Activated CD8-positive, alpha-beta memory T cell treated with anti-CD3 and anti-CD28 coated beads, Interleukin-2, amount 50 U/mL, for 48 hours (primary cell): ENCODE data around the gene PHKA1.
"Not testable (repeated sequence)": the region's sequence is repeated elsewhere in the genome, so short reads cannot be mapped to it uniquely, and the experiment has no call there.

ENCODE experiments used
- DNase-seq: peaks from one replicate; pipeline ENCODE4 v3.0.0-alpha.2; 2020

Gene PHKA1

GRCh38 chrX:72713599-72714477 lies at the start of gene PHKA1:
Gene PHKA1, minus strand, starts transcription at chrX:72714306. Its CDS starts 426 bp downstream, at chrX:72713880.
- DNase-seq = peak; percentile 77

GRCh38 chrX:72760454-72760853 lies 46.3 kb upstream of the PHKA1 start:
- not testable (repeated sequence) for DNase-seq

- DNase-seq = not testable (repeated sequence)
These were observed 34.4 kb upstream of the PHKA1 start for GRCh38 chrX:72748545-72748944.

GRCh38 chrX:72745546-72745945 lies 31.4 kb upstream of the PHKA1 start:
- not testable (repeated sequence) for DNase-seq

GRCh38 chrX:72735561-72735960 lies 21.5 kb upstream of the PHKA1 start:
- DNase-seq = no peak

GRCh38 chrX:72733636-72734035 lies 19.5 kb upstream of the PHKA1 start:
- DNase-seq = not testable (repeated sequence)

GRCh38 chrX:72727846-72728245 lies 13.7 kb upstream of the PHKA1 start:
- DNase-seq = no peak

GRCh38 chrX:72716766-72717165 lies 2.7 kb upstream of the PHKA1 start:
- no peak for DNase-seq

- DNase-seq = no peak
These were observed 1.4 kb upstream of the PHKA1 start for GRCh38 chrX:72715546-72715945.

- peak; percentile 52 for DNase-seq
These were observed 391 bp upstream of the PHKA1 start for GRCh38 chrX:72714478-72714916.

- no peak for DNase-seq
These were observed 976 bp downstream of the PHKA1 start for GRCh38 chrX:72713130-72713529.

GRCh38 chrX:72712094-72712755 lies 1.9 kb downstream of the PHKA1 start:
- no peak for DNase-seq

GRCh38 chrX:72705814-72706213 lies 8.3 kb downstream of the PHKA1 start:
- no peak for DNase-seq

- no peak for DNase-seq
These were observed 9.0 kb downstream of the PHKA1 start for GRCh38 chrX:72705111-72705510.

GRCh38 chrX:72694170-72694569 lies 19.9 kb downstream of the PHKA1 start:
- no peak for DNase-seq

GRCh38 chrX:72693477-72693876 lies 20.6 kb downstream of the PHKA1 start:
- no peak for DNase-seq

- no peak for DNase-seq
These were observed 26.7 kb downstream of the PHKA1 start for GRCh38 chrX:72687396-72687795.

GRCh38 chrX:72685810-72686456 lies 28.2 kb downstream of the PHKA1 start:
- no peak for DNase-seq

GRCh38 chrX:72685018-72685417 lies 29.1 kb downstream of the PHKA1 start:
- DNase-seq = no peak

- no peak for DNase-seq
These were observed 30.5 kb downstream of the PHKA1 start for GRCh38 chrX:72683631-72684030.

GRCh38 chrX:72676465-72676864 lies 37.6 kb downstream of the PHKA1 start:
- no peak for DNase-seq

- DNase-seq = not testable (repeated sequence)
These were observed 40.2 kb downstream of the PHKA1 start for GRCh38 chrX:72673951-72674350.

GRCh38 chrX:72669508-72669907 lies 44.6 kb downstream of the PHKA1 start:
- not testable (repeated sequence) for DNase-seq

GRCh38 chrX:72666451-72666850 lies 47.7 kb downstream of the PHKA1 start:
- no peak for DNase-seq
